GM19043 (cell line): Measurements from ENCODE around the gene FAM3C.

Experiments used
- ATAC-seq: cut with Tn5 transposase; IDR thresholded peaks from one replicate; pipeline ENCODE4 v1.9.1; 2021; ENCODE audit warnings: low read depth; ENCODE audit not compliant: unreplicated experiment

Gene FAM3C

GRCh38 chr7:121411597-121411979, 15.5 kb upstream of the FAM3C start:
- ATAC-seq, result no peak

DNA sequence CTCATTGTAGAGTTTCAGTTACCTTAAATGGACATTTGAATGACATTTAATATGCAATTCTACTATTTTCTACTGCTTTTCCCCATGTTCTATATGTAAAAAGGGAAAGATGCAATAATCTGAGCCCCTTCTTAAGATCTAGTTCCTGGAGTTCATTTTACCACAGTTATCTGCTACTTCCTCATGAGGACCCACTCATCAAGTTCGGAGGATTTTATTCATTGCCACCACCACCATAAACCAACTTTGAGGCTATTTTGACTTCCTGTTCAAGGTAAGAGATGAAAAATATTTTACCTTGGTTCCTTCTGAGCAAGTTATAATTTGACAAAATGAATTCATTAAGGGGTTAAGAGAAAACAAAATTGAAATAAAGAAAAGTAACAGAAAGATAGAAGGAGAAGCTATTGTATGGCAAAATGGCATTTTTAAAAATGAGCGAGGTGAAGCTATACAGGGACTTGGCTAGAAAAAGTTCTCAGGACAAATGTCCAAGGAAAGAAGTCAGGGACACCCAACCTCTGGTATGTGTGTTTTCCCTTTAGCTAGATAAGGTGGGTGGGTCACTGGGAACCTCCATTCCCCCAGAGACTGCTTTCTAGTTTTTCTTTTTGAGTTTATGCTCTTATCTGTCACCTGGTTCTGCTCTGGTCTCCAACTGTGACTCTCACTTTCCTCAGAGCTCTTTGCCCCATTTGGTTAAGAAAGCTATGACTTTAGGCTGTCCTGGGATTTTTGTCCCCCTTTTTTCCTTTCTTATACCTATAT, 14.9 kb upstream of the FAM3C start:
- no peak for ATAC-seq

GRCh38 chr7:121406944-121407343, 10.8 kb upstream of the FAM3C start:
- ATAC-seq, result no peak

DNA sequence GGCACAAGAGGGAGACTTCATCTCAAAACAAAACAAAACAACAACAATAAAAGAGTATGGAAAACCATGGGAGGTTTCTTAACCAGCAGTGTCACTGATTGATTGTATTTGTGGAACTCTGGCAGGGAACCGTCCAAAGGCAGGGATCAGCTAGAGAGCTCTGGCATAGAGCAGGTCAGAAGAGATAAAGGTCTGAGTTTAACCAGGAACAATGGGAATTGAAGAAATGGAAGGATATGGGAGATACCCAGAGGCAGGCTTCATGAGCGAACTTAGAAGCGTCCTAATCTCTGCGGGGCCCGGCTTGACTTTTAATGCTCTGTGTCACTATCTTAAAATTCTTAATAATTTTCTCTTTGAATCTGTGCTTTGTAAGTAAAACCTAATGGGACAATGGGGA, 10.4 kb upstream of the FAM3C start:
- no peak for ATAC-seq

GRCh38 chr7:121404348-121404747, 8.2 kb upstream of the FAM3C start:
- ATAC-seq, result no peak

- no peak for ATAC-seq
Measured at GRCh38 chr7:121402701-121403100, 6.6 kb upstream of the FAM3C start.

GRCh38 chr7:121401896-121402295, 5.8 kb upstream of the FAM3C start:
- ATAC-seq, result no peak

GRCh38 chr7:121398246-121398645, 2.1 kb upstream of the FAM3C start:
- ATAC-seq, result no peak

- ATAC-seq, result no peak
Measured at GRCh38 chr7:121397822-121398221, 1.7 kb upstream of the FAM3C start.

DNA sequence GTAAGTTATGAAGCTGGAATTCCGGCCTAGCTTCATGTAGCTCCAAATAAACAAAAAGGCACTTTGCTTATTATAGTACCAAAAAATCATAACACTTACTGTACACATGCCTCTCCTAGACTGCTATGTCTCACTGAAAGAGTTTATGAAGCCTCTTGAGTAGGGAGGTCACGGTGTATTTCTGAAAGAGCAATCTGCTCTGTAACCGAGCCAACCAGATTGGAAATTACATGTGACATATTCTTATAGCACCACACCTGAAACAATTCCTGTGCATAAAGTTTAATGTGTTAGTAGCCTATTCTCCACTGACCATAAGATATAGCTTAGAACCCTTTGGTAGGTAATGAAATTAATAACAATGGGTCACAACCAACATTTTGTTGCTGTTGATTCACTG, 1.3 kb upstream of the FAM3C start:
- no peak for ATAC-seq

- ATAC-seq, result peak; percentile 0
Measured at GRCh38 chr7:121395494-121395960, 581 bp downstream of the FAM3C start.

DNA sequence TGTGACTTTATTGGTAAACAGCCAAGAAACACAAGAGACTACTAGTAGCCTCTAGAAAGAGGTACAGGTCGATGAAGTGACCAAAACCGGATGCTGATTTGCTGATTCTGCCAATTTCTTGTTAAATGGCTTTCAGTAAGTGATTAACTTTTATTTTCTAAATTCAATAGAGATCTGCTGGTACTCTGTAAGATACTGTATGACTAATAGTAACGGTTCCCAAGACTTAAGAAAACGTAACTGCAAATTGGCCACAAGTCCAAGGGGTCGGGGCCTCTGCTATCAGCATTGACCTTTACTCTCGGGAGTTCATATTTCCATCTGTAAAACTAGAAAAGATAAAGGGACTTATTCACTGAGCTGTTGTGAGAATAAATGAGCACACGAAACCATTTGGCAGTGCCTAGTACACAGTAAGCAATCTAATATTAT, 1.4 kb downstream of the FAM3C start:
- ATAC-seq, result no peak

DNA sequence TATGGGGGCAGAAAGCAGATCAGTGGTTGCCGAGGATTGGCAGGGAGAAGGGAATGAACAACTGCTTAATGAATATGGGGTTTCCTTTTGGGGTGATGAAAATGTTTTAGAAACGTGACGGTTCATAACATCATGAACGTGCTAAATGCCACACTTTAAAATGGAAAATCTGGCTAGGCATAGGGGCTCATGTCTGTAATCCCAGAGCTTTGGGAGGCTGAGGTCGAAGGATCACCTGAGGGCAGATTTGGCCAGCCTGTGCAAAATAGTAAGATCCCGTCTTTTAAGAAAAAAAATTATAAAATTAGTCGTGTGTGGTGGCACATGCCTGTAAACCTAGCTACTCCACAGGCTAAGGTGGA, 3.1 kb downstream of the FAM3C start:
- no peak for ATAC-seq

DNA sequence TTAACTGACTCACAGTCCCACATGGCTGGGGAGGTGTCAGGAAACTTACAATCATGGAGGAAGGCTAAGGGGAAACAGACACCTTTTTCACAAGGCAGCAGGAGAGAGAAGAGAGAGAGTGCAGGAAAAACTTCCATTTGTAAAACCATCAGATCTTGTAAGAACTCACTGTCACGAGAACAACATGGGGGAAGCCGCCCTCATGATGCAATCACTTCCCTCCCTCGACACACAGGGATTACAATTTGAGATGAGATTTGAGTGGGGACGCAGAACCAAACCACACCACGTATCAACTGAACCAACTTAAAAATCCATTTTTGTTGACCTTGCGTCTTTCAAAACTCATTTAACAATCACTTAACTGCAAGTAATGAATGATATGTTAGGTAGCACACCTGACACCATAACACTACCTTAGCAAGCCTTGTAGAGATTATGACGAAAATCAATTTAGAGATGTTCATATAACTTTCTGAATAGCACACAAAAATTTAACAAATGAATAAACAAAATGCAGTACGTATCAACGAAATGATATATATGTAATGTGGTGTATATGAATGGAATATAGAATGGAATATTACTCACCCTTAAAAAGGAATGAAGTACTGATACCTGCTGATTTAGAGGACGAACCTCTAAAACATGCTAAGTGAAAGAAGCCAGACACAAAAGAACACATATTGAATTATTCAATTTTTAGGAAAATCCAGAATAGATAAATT, 3.7 kb downstream of the FAM3C start:
- ATAC-seq, result no peak

DNA sequence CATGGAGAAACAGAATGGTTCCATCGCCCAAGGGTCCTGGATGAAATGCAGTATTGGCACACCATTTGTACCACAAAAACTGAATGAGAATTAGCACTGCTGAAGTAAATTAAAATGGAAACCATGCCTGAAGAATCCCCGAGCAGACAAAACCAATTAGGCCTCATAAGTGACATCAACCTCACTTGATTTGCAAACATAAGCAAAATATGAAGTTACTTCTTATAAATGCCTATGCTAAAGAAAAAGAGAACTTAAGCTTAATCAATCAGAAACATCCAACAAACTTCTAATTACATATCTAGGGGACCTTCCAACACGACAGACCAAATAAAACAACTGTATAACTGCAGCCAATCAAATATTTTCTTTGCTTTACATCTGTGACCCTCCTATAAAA, 4.4 kb downstream of the FAM3C start:
- no peak for ATAC-seq

DNA sequence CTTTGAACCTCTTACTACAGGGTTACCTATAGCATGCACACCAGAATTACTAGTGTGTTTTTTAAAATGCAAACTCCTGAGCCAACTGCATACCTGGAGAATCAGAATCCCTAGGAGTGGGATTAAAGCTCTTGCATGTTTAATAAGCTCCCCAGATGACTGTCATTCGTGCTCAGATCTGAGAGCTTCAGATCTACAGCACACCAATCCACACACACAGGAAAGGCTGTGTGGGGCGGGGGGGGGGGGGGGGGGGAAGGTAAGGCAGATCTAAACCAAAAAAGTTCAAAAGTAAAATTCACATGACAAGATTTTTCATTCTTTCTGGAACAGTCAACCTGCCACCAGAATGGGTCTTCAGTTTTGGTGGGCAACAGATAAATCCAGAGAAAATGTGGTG, 5.5 kb downstream of the FAM3C start:
- ATAC-seq, result no peak

DNA sequence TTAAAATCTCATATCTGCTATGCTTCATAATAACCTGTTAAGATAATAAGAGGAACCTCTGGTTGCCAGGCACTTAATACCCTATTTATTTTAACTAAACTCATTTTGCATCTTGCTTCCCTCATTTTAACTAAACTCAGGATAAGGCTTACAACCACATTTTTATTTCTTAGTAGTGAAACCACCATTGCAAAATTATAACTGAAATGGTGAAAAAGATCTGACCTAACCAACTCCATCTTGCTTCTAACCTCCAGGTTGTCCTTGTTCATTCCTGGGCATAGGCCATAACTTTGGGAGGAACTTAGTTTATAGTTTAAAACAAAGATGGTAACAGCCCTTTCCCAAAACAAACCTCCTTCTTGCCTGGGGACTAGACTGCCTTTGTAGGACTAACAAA, 6.0 kb downstream of the FAM3C start:
- no peak for ATAC-seq

- no peak for ATAC-seq
Measured at GRCh38 chr7:121388950-121389349, 7.2 kb downstream of the FAM3C start.

DNA sequence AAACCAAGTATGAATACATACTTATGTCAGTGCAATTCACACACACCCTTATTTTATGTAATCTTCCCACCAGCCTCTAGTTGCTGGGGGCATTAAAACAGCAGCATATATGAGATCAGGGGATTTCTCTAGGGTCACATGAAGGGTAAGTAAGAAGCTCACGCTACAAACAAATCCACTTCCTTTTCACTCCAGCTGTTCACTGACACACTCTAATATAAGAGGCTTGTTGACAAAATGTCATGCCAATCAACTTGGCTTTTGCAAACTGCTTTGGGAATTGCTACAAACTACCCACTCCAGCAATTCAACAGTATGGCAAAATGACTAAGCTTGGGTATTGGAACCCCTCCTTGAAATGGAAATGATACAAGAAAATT, 10.3 kb downstream of the FAM3C start:
- peak; percentile 98 for ATAC-seq

- ATAC-seq, result no peak
Measured at GRCh38 chr7:121385056-121385799, 10.9 kb downstream of the FAM3C start.

DNA sequence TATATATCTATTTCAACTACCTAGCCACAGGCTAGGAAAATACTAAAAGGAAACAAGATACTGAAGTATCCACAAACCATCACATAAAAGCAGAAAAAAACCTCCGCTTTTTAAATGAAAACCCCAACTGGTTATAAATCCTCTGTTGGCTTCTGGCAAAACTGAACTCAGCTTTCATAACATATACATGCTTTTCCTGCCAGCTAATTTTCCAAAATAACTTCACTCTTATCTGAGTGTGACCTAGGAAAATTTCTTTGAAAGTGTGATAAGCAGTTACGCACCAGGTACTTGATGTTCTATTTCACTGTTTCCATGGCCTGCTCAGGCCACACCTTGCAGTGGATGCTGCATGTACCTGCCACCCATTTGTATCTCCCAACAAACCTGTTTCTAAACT, 11.8 kb downstream of the FAM3C start:
- ATAC-seq, result no peak
